ENCODE measurements around the gene NDC1.

Gene NDC1

GRCh38 chr1:53850082-53850673 is 12.1 kb upstream of the NDC1 start:
- no peak overlapping the region for H3K4me3 ChIP-seq (ENCODE audit: low read length)
- H3K9me3 ChIP-seq (replicated peaks; ENCODE audit: insufficient read depth, low read length), result no peaks in the 10 kb centered on the region
- no peak overlapping the region for H3K4me2 ChIP-seq (ENCODE audit: low read depth, low read length)
- no peaks in the 10 kb centered on the region for H3K27me3 ChIP-seq (replicated peaks; ENCODE audit: insufficient read depth, low read length)
- no peaks in the 10 kb centered on the region for H3K9me2 ChIP-seq (replicated peaks; ENCODE audit: insufficient read depth, low read length)
- DNase-seq, result no peak
- TF ChIP-seq EZH2 (optimal IDR thresholded peaks at IDR 0.05; ENCODE audit: low read depth, low read length), result no peak
- TF ChIP-seq CTCF (IDR thresholded peaks at IDR 0.05; ENCODE audit: low read length), result no peak
- TF ChIP-seq EZH2phosphoT487 (IDR thresholded peaks at IDR 0.05; ENCODE audit: low read length), result no peak
- H3K27ac ChIP-seq (ENCODE audit: low read length), result no peak overlapping the region
- no peaks in the 10 kb centered on the region for H3K4me1 ChIP-seq (ENCODE audit: low read length)
- no peak overlapping the region for H2AFZ ChIP-seq (ENCODE audit: low read length)
- no peaks in the 10 kb centered on the region for H3F3A ChIP-seq (ENCODE audit: insufficient read depth, low read length)
- no peak overlapping the region for H3K9ac ChIP-seq (ENCODE audit: low read length)
- no peaks in the 10 kb centered on the region for H3K79me2 ChIP-seq (ENCODE audit: low read length)
- H4K20me1 ChIP-seq (ENCODE audit: insufficient read depth, low read length), result no peaks in the 10 kb centered on the region
- no peaks in the 10 kb centered on the region for H3K36me3 ChIP-seq (replicated peaks; ENCODE audit: insufficient read depth, low read length)

- H3K27me3 ChIP-seq (replicated peaks; ENCODE audit: insufficient read depth, low read length), result no peaks in the 10 kb centered on the region
These were observed 9.9 kb upstream of the NDC1 start for GRCh38 chr1:53847980-53848379.

GRCh38 chr1:53842347-53842746 is 4.3 kb upstream of the NDC1 start:
- H3K4me2 ChIP-seq (ENCODE audit: low read depth, low read length), result no peak overlapping the region
- peaks cover 8% of the 10 kb centered on the region for H3K79me2 ChIP-seq (ENCODE audit: low read length)
- H4K20me1 ChIP-seq (ENCODE audit: insufficient read depth, low read length), result no peaks in the 10 kb centered on the region
- H3K9ac ChIP-seq (ENCODE audit: low read length), result no peak overlapping the region
- H3K9me2 ChIP-seq (replicated peaks; ENCODE audit: insufficient read depth, low read length), result no peaks in the 10 kb centered on the region
- H3F3A ChIP-seq (ENCODE audit: insufficient read depth, low read length), result no peaks in the 10 kb centered on the region
- H3K36me3 ChIP-seq (replicated peaks; ENCODE audit: insufficient read depth, low read length), result no peaks in the 10 kb centered on the region
- no peaks in the 10 kb centered on the region for H3K27me3 ChIP-seq (replicated peaks; ENCODE audit: insufficient read depth, low read length)
- TF ChIP-seq CTCF (IDR thresholded peaks at IDR 0.05; ENCODE audit: low read length) (no peak), EZH2 (optimal IDR thresholded peaks at IDR 0.05; ENCODE audit: low read depth, low read length) (no peak), EZH2phosphoT487 (IDR thresholded peaks at IDR 0.05; ENCODE audit: low read length) (no peak)
- H2AFZ ChIP-seq (ENCODE audit: low read length), result no peak overlapping the region
- no peak overlapping the region for H3K4me3 ChIP-seq (ENCODE audit: low read length)
- no peaks in the 10 kb centered on the region for H3K9me3 ChIP-seq (replicated peaks; ENCODE audit: insufficient read depth, low read length)
- H3K27ac ChIP-seq (ENCODE audit: low read length), result no peak overlapping the region
- peaks cover 4% of the 10 kb centered on the region; the same call in 1 of the 2 replicates for H3K4me1 ChIP-seq (ENCODE audit: low read length)
- no peak for DNase-seq

More at GRCh38 chr1:53847980-53848379, 9.9 kb upstream of the NDC1 start:
- H3K4me2 ChIP-seq (ENCODE audit: low read depth, low read length), result no peak overlapping the region
- no peaks in the 10 kb centered on the region for H3K4me1 ChIP-seq (ENCODE audit: low read length)
- H3F3A ChIP-seq (ENCODE audit: insufficient read depth, low read length), result no peaks in the 10 kb centered on the region
- TF ChIP-seq CTCF (IDR thresholded peaks at IDR 0.05; ENCODE audit: low read length) (no peak), EZH2 (optimal IDR thresholded peaks at IDR 0.05; ENCODE audit: low read depth, low read length) (no peak), EZH2phosphoT487 (IDR thresholded peaks at IDR 0.05; ENCODE audit: low read length) (no peak)
- no peaks in the 10 kb centered on the region for H3K36me3 ChIP-seq (replicated peaks; ENCODE audit: insufficient read depth, low read length)
- no peak for DNase-seq
- no peaks in the 10 kb centered on the region for H3K79me2 ChIP-seq (ENCODE audit: low read length)
- H3K27ac ChIP-seq (ENCODE audit: low read length), result no peak overlapping the region
- no peak overlapping the region for H2AFZ ChIP-seq (ENCODE audit: low read length)
- no peak overlapping the region for H3K9ac ChIP-seq (ENCODE audit: low read length)
- H4K20me1 ChIP-seq (ENCODE audit: insufficient read depth, low read length), result no peaks in the 10 kb centered on the region
- no peaks in the 10 kb centered on the region for H3K9me2 ChIP-seq (replicated peaks; ENCODE audit: insufficient read depth, low read length)
- no peak overlapping the region for H3K4me3 ChIP-seq (ENCODE audit: low read length)
- no peaks in the 10 kb centered on the region for H3K9me3 ChIP-seq (replicated peaks; ENCODE audit: insufficient read depth, low read length)
